Measurements from ENCODE around the gene ADAMTS12. TPM values are rescaled to one million over a fixed set of nuclear protein-coding genes. Genes with fewer than 3 reads are reported as not detected.
"Not testable (repeated sequence)": the region's sequence is repeated elsewhere in the genome, so short reads cannot be mapped to it uniquely, and the experiment has no call there.

Gene ADAMTS12
- total RNA-seq, 1 experiment from 2014 or later = 6.2 TPM

DNA sequence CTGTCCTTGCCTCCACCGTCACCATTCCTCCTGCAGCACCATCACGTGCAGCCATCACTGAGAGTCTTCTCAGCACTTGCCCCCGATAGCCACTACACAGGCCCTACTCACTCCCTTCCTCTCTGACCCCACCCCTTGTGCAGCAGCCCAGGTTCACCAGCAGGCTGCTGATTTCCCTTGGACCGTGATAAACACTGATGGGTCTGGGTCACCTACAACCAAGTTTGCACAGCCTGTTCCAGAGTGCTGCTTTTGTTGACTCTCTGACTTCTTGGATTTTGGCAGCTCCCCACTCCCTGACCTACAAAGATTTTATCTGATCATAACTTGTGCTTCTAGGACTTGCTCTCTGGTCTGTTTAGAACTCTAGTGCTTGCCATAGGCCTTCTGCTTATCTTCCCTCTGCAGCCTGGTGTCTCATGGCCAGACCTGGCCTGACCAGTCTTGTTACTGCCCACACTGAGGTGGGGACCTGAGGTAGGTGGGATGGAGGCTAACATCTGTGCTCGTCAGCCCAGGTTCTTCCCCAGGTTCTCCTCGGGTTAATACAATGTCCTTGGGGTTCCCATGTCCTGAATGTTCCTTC lies 341.7 kb downstream of the ADAMTS12 start:
- Histone ChIP-seq H3K79me1 (ENCODE audit: insufficient read depth, low read depth, low read length, poor library complexity, severe bottlenecking) (no peaks in the 10 kb centered on the region), H3K4me1 (ENCODE audit: insufficient read depth, low read length) (no peaks in the 10 kb centered on the region; the same call in none of the 2 replicates), H2BK15ac (ENCODE audit: low read depth, low read length) (no peak overlapping the region), H3K27ac (ENCODE audit: insufficient read length, low read depth, low read length) (no peak overlapping the region), H3K18ac (ENCODE audit: insufficient read length, low read depth, low read length) (no peak overlapping the region), H4K91ac (ENCODE audit: insufficient read length, low read depth, low read length) (no peak overlapping the region), H3K9ac (ENCODE audit: extremely low read depth, insufficient read length, low read length) (no peak overlapping the region), H4K20me1 (ENCODE audit: control insufficient read depth, insufficient read depth, insufficient read length) (no peaks in the 10 kb centered on the region), H2BK5ac (ENCODE audit: insufficient read length, low read length) (no peak overlapping the region), H2AK5ac (ENCODE audit: insufficient read length, low read length) (no peak overlapping the region), H3K79me2 (ENCODE audit: insufficient read depth, low read length) (no peaks in the 10 kb centered on the region), H4K5ac (ENCODE audit: insufficient read length, low read depth, low read length) (no peak overlapping the region), H3K56ac (ENCODE audit: insufficient read length, low read depth, low read length) (no peak overlapping the region), H3K14ac (ENCODE audit: insufficient read depth, low read length) (no peak overlapping the region), H3K4me2 (ENCODE audit: insufficient read depth, insufficient read length, low read length) (no peak overlapping the region), H3K23ac (ENCODE audit: insufficient read length, low read depth, low read length) (no peak overlapping the region), H2BK12ac (ENCODE audit: insufficient read length, low read depth, low read length) (no peak overlapping the region), H2BK20ac (ENCODE audit: low read depth, low read length, poor library complexity, severe bottlenecking) (no peak overlapping the region), H3K23me2 (ENCODE audit: insufficient read length, low read depth, low read length, poor library complexity, severe bottlenecking) (no peaks in the 10 kb centered on the region), H2BK120ac (ENCODE audit: low read depth, low read length, poor library complexity, severe bottlenecking) (no peak overlapping the region), H3K4ac (ENCODE audit: low read depth, low read length) (no peak overlapping the region), H3K9me3 (ENCODE audit: control insufficient read depth, low read depth, low read length) (no peaks in the 10 kb centered on the region), H3K27me3 (ENCODE audit: insufficient read depth, low read length) (no peaks in the 10 kb centered on the region), H2AFZ (ENCODE audit: low read length) (no peak overlapping the region), H4K8ac (replicated peaks; ENCODE audit: insufficient read length, low read depth, low read length) (no peak overlapping the region), H3T11ph (ENCODE audit: low read length) (no peak overlapping the region)
- peaks cover 0 to 16% (median 8%) of the 10 kb centered on the region in 3 experiments; a peak in 5 of 7 replicates for H3K36me3 Mint-ChIP-seq (ENCODE audit: insufficient read depth in 1 of 3, low read depth in 3 of 3)
- H3K4me3 Mint-ChIP-seq = no peak overlapping the region
- TF ChIP-seq, protein P1, sequence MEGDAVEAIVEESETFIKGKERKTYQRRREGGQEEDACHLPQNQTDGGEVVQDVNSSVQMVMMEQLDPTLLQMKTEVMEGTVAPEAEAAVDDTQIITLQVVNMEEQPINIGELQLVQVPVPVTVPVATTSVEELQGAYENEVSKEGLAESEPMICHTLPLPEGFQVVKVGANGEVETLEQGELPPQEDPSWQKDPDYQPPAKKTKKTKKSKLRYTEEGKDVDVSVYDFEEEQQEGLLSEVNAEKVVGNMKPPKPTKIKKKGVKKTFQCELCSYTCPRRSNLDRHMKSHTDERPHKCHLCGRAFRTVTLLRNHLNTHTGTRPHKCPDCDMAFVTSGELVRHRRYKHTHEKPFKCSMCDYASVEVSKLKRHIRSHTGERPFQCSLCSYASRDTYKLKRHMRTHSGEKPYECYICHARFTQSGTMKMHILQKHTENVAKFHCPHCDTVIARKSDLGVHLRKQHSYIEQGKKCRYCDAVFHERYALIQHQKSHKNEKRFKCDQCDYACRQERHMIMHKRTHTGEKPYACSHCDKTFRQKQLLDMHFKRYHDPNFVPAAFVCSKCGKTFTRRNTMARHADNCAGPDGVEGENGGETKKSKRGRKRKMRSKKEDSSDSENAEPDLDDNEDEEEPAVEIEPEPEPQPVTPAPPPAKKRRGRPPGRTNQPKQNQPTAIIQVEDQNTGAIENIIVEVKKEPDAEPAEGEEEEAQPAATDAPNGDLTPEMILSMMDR (conservative IDR thresholded peaks at IDR 0.05) = no peak
- peak overlapping the region in 1 of 3 experiments; percentile 45; a peak in 2 of 7 replicates for H3K27ac Mint-ChIP-seq
- no peaks in the 10 kb centered on the region for H3K27me3 Mint-ChIP-seq (ENCODE audit: low read depth)
- peaks cover 4 to 9% of the 10 kb centered on the region in 2 experiments; a peak in 2 of 4 replicates for H3K4me1 Mint-ChIP-seq
- no peak for DNase-seq
- no CpG with 5 or more reads among the region's 6 CpGs for WGBS (ENCODE audit: extremely low coverage, insufficient read length, low lambda C conversion rate)
- peaks cover 7 to 9% of the 10 kb centered on the region in 2 experiments; a peak in 4 of 5 replicates for H3K9me3 Mint-ChIP-seq

GRCh38 chr5:33539790-33540189 lies 352.0 kb downstream of the ADAMTS12 start:
- not testable (repeated sequence) for H3K56ac ChIP-seq (ENCODE audit: insufficient read length, low read depth, low read length); H2BK20ac ChIP-seq (ENCODE audit: low read depth, low read length, poor library complexity, severe bottlenecking); H2BK120ac ChIP-seq (ENCODE audit: low read depth, low read length, poor library complexity, severe bottlenecking); H2BK15ac ChIP-seq (ENCODE audit: low read depth, low read length); H3K9ac ChIP-seq (ENCODE audit: extremely low read depth, insufficient read length, low read length); H4K20me1 ChIP-seq (ENCODE audit: control insufficient read depth, insufficient read depth, insufficient read length); H3K23ac ChIP-seq (ENCODE audit: insufficient read length, low read depth, low read length); H2BK5ac ChIP-seq (ENCODE audit: insufficient read length, low read length); H3K27me3 ChIP-seq (ENCODE audit: insufficient read depth, low read length); H3K4me3 Mint-ChIP-seq; H3K23me2 ChIP-seq (ENCODE audit: insufficient read length, low read depth, low read length, poor library complexity, severe bottlenecking); H4K8ac ChIP-seq (replicated peaks; ENCODE audit: insufficient read length, low read depth, low read length); H2BK12ac ChIP-seq (ENCODE audit: insufficient read length, low read depth, low read length); H2AFZ ChIP-seq (ENCODE audit: low read length); H2AK5ac ChIP-seq (ENCODE audit: insufficient read length, low read length); H3K18ac ChIP-seq (ENCODE audit: insufficient read length, low read depth, low read length); H3K79me2 ChIP-seq (ENCODE audit: insufficient read depth, low read length); H3K9me3 ChIP-seq (ENCODE audit: control insufficient read depth, low read depth, low read length); H4K91ac ChIP-seq (ENCODE audit: insufficient read length, low read depth, low read length); H3K4ac ChIP-seq (ENCODE audit: low read depth, low read length); H3K14ac ChIP-seq (ENCODE audit: insufficient read depth, low read length); H3K27ac ChIP-seq (ENCODE audit: insufficient read length, low read depth, low read length); H3K4me1 Mint-ChIP-seq; DNase-seq; H4K5ac ChIP-seq (ENCODE audit: insufficient read length, low read depth, low read length); H3K9me3 Mint-ChIP-seq; H3T11ph ChIP-seq (ENCODE audit: low read length); H3K4me1 ChIP-seq (ENCODE audit: insufficient read depth, low read length); H3K4me2 ChIP-seq (ENCODE audit: insufficient read depth, insufficient read length, low read length); H3K79me1 ChIP-seq (ENCODE audit: insufficient read depth, low read depth, low read length, poor library complexity, severe bottlenecking)
- Mint-ChIP-seq H3K27ac (peak overlapping the region in 1 of 3 experiments; percentile 90; a peak in 1 of 7 replicates), H3K36me3 (ENCODE audit: insufficient read depth in 1 of 3, low read depth in 3 of 3) (peaks cover 4 to 15% (median 8%) of the 10 kb centered on the region in 3 experiments; a peak in 4 of 7 replicates), H3K27me3 (ENCODE audit: low read depth) (peaks cover 19% of the 10 kb centered on the region)
- no CpG with 5 or more reads among the region's 10 CpGs for WGBS (ENCODE audit: extremely low coverage, insufficient read length, low lambda C conversion rate)

All from H9 (cell line).